HepG2 (cell line): ENCODE data around the gene THRA. TPM values are rescaled to one million over a fixed set of nuclear protein-coding genes. Genes with fewer than 3 reads are reported as not detected.

Experiments
- CBX1 ChIP-seq: IDR thresholded peaks from one replicate; pipeline ENCODE4 v1.6.1; 2016; ENCODE audit warnings: antibody characterized with exemption, low read depth
- CREB1 ChIP-seq, 2 experiments: fragments of 450-650 bp in 1 of 2; IDR thresholded peaks; 2 replicates each; pipeline ENCODE4 v1.6.1; 2016 to 2017; ENCODE audit warnings: control low read depth in 1 of 2, mild to moderate bottlenecking in 1 of 2, missing compliant biosample characterization in 1 of 2, missing genetic modification characterization in 1 of 2
- FOSL2 ChIP-seq: sonication (generic); formaldehyde crosslinking; IDR thresholded peaks from 2 replicates; pipeline ENCODE4 v1.4.0; 2020; ENCODE audit warnings: missing genetic modification reagents
- FOXO1 ChIP-seq: sonication (generic); formaldehyde crosslinking; IDR thresholded peaks from 2 replicates; pipeline ENCODE4 v1.4.0; 2020; ENCODE audit warnings: missing genetic modification reagents
- HMGXB4 ChIP-seq, 2 experiments: sonication (generic) in 1 of 2; formaldehyde crosslinking in 1 of 2; IDR thresholded peaks; 2 replicates each; pipeline versions ENCODE4 v1.4.0 to v1.6.1; 2018 to 2020; ENCODE audit warnings: missing genetic modification reagents in 2 of 2, borderline replicate concordance in 1 of 2, low read depth in 1 of 2, mild to moderate bottlenecking in 1 of 2, missing biosample characterization in 1 of 2
- LCORL ChIP-seq, 2 experiments: fragments of 450-650 bp in 1 of 2; sonication (generic) in 1 of 2; formaldehyde crosslinking in 1 of 2; IDR thresholded peaks; 2 replicates each; pipeline versions ENCODE4 v1.5.0 to v1.6.1; 2017 to 2020; ENCODE audit warnings: antibody characterized with exemption in 1 of 2, missing genetic modification reagents in 1 of 2
- NKX3-1 ChIP-seq: sonication (generic); formaldehyde crosslinking; IDR thresholded peaks from 2 replicates; pipeline ENCODE4 v1.5.0; 2020; ENCODE audit warnings: missing genetic modification reagents
- NPAS2 ChIP-seq: sonication (generic); formaldehyde crosslinking; IDR thresholded peaks from 2 replicates; pipeline ENCODE4 v1.8.0; 2022; ENCODE audit warnings: mild to moderate bottlenecking, missing genetic modification reagents, borderline replicate concordance
- RARA ChIP-seq: IDR thresholded peaks from 2 replicates; pipeline ENCODE4 v1.6.1; 2016; ENCODE audit warnings: missing genetic modification reagents, missing compliant biosample characterization
- RELA ChIP-seq: sonication (generic); formaldehyde crosslinking; IDR thresholded peaks from 2 replicates; pipeline ENCODE4 v1.4.0; 2020; ENCODE audit warnings: missing genetic modification reagents
- SATB2 ChIP-seq: sonication (generic); formaldehyde crosslinking; IDR thresholded peaks from 2 replicates; pipeline ENCODE4 v1.5.0; 2020; ENCODE audit warnings: missing genetic modification reagents
- SIX4 ChIP-seq: sonication (generic); formaldehyde crosslinking; IDR thresholded peaks from 2 replicates; pipeline ENCODE4 v1.4.0; 2020; ENCODE audit warnings: missing genetic modification reagents
- TSC22D2 ChIP-seq: sonication (generic); formaldehyde crosslinking; IDR thresholded peaks from 2 replicates; pipeline ENCODE4 v1.5.1; 2020; ENCODE audit warnings: missing genetic modification reagents, mild to moderate bottlenecking, borderline replicate concordance
- U2AF2 ChIP-seq: fragments of 200-400 bp; formaldehyde crosslinking; IDR thresholded peaks from 2 replicates; pipeline ENCODE4 v1.6.1; 2017; ENCODE audit warnings: low read depth, mild to moderate bottlenecking, low read length
- YEATS4 ChIP-seq: sonication (generic); formaldehyde crosslinking; IDR thresholded peaks from 2 replicates; pipeline ENCODE4 v1.4.0; 2020; ENCODE audit warnings: missing genetic modification reagents, borderline replicate concordance
- ZBTB37 ChIP-seq: sonication (generic); formaldehyde crosslinking; IDR thresholded peaks from 2 replicates; pipeline ENCODE4 v1.4.0; 2020; ENCODE audit warnings: mild to moderate bottlenecking, missing genetic modification reagents
- ZFP41 ChIP-seq: sonication (generic); formaldehyde crosslinking; IDR thresholded peaks from 2 replicates; pipeline ENCODE4 v1.4.0; 2020; ENCODE audit warnings: mild to moderate bottlenecking, missing genetic modification reagents, borderline replicate concordance
- ZNF460 ChIP-seq: sonication (generic); formaldehyde crosslinking; IDR thresholded peaks from 2 replicates; pipeline ENCODE4 v1.5.1; 2020; ENCODE audit warnings: missing genetic modification reagents, mild to moderate bottlenecking, borderline replicate concordance
- ZNF503 ChIP-seq: sonication (generic); formaldehyde crosslinking; IDR thresholded peaks from 2 replicates; pipeline ENCODE4 v1.4.0; 2020; ENCODE audit warnings: missing genetic modification reagents
- ZNF740 ChIP-seq: sonication (generic); formaldehyde crosslinking; IDR thresholded peaks from 2 replicates; pipeline ENCODE4 v1.4.0; 2020; ENCODE audit warnings: missing genetic modification reagents
- polyA plus RNA-seq, 8 experiments: library from polyadenylated mRNA; depleted of rRNA in 3 of 8; stranded (reverse) in 7 of 8; unstranded in 1 of 8; fragments of >200 nt; fragmentation: Illumina TruSeq in 4 of 8; extraction: Trizol in 4 of 8; gene quantifications; 2 replicates each; pipeline versions ENCODE4 v1.2.1 to v1.2.3, GENCODE V29; 2011 to 2016; ENCODE audit warnings: low read depth in 4 of 8, missing spikeins in 1 of 8, mixed read lengths in 1 of 8; ENCODE audit not compliant: insufficient read depth in 1 of 8
- total RNA-seq, 5 experiments: library from RNA; depleted of rRNA; stranded (reverse); fragments of >200 nt; fragmentation: Illumina TruSeq; extraction: Trizol; gene quantifications; 2 replicates each; pipeline ENCODE4 v1.2.3, GENCODE V29; 2016; ENCODE audit warnings: low read depth in 1 of 5

The THRA gene
- total and polyA plus RNA-seq, 2 of the 13 experiments (the other 11 are each of a cell fraction or from before 2014, with no cell fraction given) = 8.0 to 9.9 TPM

GRCh38 chr17:40097931-40098845 is 35.4 kb downstream of the THRA start (continued):
- TF ChIP-seq HMGXB4 (CRISPR knock-in tag; IDR thresholded peaks at IDR 0.05; ENCODE audit: borderline replicate concordance in 1 of 2, low read depth in 1 of 2) (peak in 1 of 2 experiments; percentile 87; a peak in 2 of 4 replicates), NPAS2 (peak; percentile 75; the same call in 1 of the 2 replicates), CREB1 (IDR thresholded peaks at IDR 0.05) (no peak), CREB1 (CRISPR knock-in tag; IDR thresholded peaks at IDR 0.05) (peak; percentile 53; the same call in 1 of the 2 replicates), SIX4 (CRISPR knock-in tag) (peak; percentile 54), TSC22D2 (CRISPR knock-in tag) (no peak), LCORL (IDR thresholded peaks at IDR 0.05) (no peak), LCORL (CRISPR knock-in tag; IDR thresholded peaks at IDR 0.05) (peak; percentile 91), SATB2 (CRISPR knock-in tag) (no peak; the same call in 1 of the 2 replicates), ZNF503 (CRISPR knock-in tag) (peak; percentile 64; the same call in 1 of the 2 replicates), RARA (CRISPR knock-in tag) (peak; percentile 96), RELA (CRISPR knock-in tag) (no peak; the same call in 1 of the 2 replicates), CBX1 (no peak), FOSL2 (CRISPR knock-in tag) (peak; percentile 86), ZFP41 (peak; percentile 96; the same call in 1 of the 2 replicates), ZBTB37 (peak; percentile 97), ZNF740 (CRISPR knock-in tag) (0 out of 2 replicates have a peak, but pooled peaks have one; percentile 33), YEATS4 (CRISPR knock-in tag) (peak; percentile 82), ZNF460 (no peak), U2AF2 (no peak), NKX3-1 (CRISPR knock-in tag) (peak; percentile 94; the same call in 1 of the 2 replicates), FOXO1 (CRISPR knock-in tag) (no peak; the same call in 1 of the 2 replicates)
